Ovary (tissue), 9 donors: ENCODE measurements around the gene KDM1A. TPM values are rescaled to one million over a fixed set of nuclear protein-coding genes. Genes with fewer than 3 reads are reported as not detected.

Experiments used
- DNase-seq, 5 donors: peaks; one replicate each; pipeline ENCODE4 v3.0.0-alpha.2; 2019 to 2020
- H3K27ac ChIP-seq, 2 donors: fragments of 200-600 bp; one replicate each; pipeline versions ENCODE4 v1.5.1 to v1.8.0; 2019 to 2022
- H3K27me3 ChIP-seq: fragments of 200-600 bp; one replicate; pipeline ENCODE4 v1.8.0; 2022
- H3K36me3 ChIP-seq: fragments of 200-600 bp; sonication (generic); one replicate; pipeline ENCODE4 v1.5.1; 2019
- H3K4me1 ChIP-seq: one replicate; pipeline ENCODE4 v1.8.1; 2013; ENCODE audit warnings: mild to moderate bottlenecking, moderate library complexity; ENCODE audit not compliant: insufficient read depth
- H3K4me3 ChIP-seq: fragments of 200-600 bp; sonication (generic); one replicate; pipeline ENCODE4 v1.5.1; 2017
- H3K9me3 ChIP-seq, 2 donors: fragments of 200-600 bp in 1 of 2; sonication (generic) in 1 of 2; one replicate each; pipeline versions ENCODE4 v1.5.1 to v1.8.1; 2013 to 2019; ENCODE audit warnings: mild to moderate bottlenecking in 1 of 2, moderate library complexity in 1 of 2
- CTCF ChIP-seq, 3 donors: fragments of 450-650 bp in 2 of 3; fragments of 200-600 bp in 1 of 3; IDR thresholded peaks; one replicate each; pipeline versions ENCODE4 v1.5.1 to v1.8.0; 2016 to 2022; ENCODE audit warnings: antibody characterized with exemption in 3 of 3, mild to moderate bottlenecking in 1 of 3
- EP300 ChIP-seq: sonication (generic); formaldehyde crosslinking; IDR thresholded peaks from one replicate; pipeline ENCODE4 v1.6.1; 2017; ENCODE audit warnings: antibody characterized with exemption
- POLR2A ChIP-seq: fragments of 450-650 bp; IDR thresholded peaks from one replicate; pipeline ENCODE4 v1.6.1; 2017; ENCODE audit warnings: antibody characterized with exemption, mild to moderate bottlenecking, moderate library complexity
- WGBS, 3 donors: extraction: QIAGEN DNeasy Blood & Tissue Kit in 1 of 3; methylation state at CpG; one replicate each; pipeline versions ENCODE4 v1.1.5 to v1.1.7; 2013 to 2017; 5-methylcytosine and 5-hydroxymethylcytosine counted together
- intact Hi-C, 4 donors: fragments of 100-400 bp; cut with DNase I; formaldehyde crosslinking; loops; one replicate each; pipeline versions ENCODE4 v1.11.0 to v1.15.1; 2022 to 2023
- polyA plus RNA-seq, 2 donors: library from polyadenylated mRNA; stranded (reverse); fragments of 200-250 nt in 1 of 2; fragments of 350-450 nt in 1 of 2; fragmentation: Illumina TruSeq in 1 of 2; extraction: RNeasy Lipid Tissue Mini Kit (QIAGEN cat#74804) in 1 of 2; gene quantifications; one replicate each; pipeline ENCODE4 v1.2.3, GENCODE V29; 2013 to 2014
- total RNA-seq, 7 donors: library from RNA; depleted of rRNA in 2 of 7; stranded (reverse); fragments of >200 nt in 2 of 7; fragmentation: NEBNext Ultra II Directional in 3 of 7; extraction: Animal tissue kit (Norgen Biotek cat#: 25700) in 3 of 7; gene quantifications; one replicate each; pipeline versions ENCODE4 v1.1.0 to v1.2.4, GENCODE V29; 2016 to 2023
- donor health status: DM: no; HTN: no; CAD: no; lungs with moderate emphysema.
- donor health status: DM: no; HTN: no; CAD: no.
- donor health status: Bipolar disorder and iron deficiency.
- donor health status: DM: yes; HTN: yes; CAD: no.
- donor health status: DM: no; HTN: no; CAD: no.
- donor health status: DM: yes; HTN: yes; CAD: no.

Gene KDM1A
- total and polyA plus RNA-seq, 9 donors: 45.7 to 76.1 (median 65.7) TPM

- intact Hi-C loops: no loop called here
- H3K36me3 ChIP-seq: no peaks in the 10 kb centered on the region
- H3K4me3 ChIP-seq: no peak overlapping the region
- no peaks in the 10 kb centered on the region for H3K27me3 ChIP-seq
- no peaks in the 10 kb centered on the region for H3K9me3 ChIP-seq
- H3K27ac ChIP-seq: no peak overlapping the region
- WGBS, 3 donors: 87 to 88% (median 88%) methylated on average over 2 of the region's 2 CpGs
- TF ChIP-seq EP300 (no peak), POLR2A (no peak)
- no peak for DNase-seq
- no peaks in the 10 kb centered on the region for H3K4me1 ChIP-seq
Measured at GRCh38 chr1:23062271-23062670, 43.0 kb downstream of the KDM1A start.

GRCh38 chr1:23065385-23065784 is 46.1 kb downstream of the KDM1A start:
- no peaks in the 10 kb centered on the region for H3K9me3 ChIP-seq
- H3K27ac ChIP-seq: no peak overlapping the region
- WGBS, 3 donors: 86 to 94% (median 87%) methylated on average over 2 of the region's 2 CpGs
- no peak for DNase-seq
- no peak overlapping the region for H3K4me3 ChIP-seq
- TF ChIP-seq POLR2A (no peak), EP300 (no peak), CTCF (IDR thresholded peaks at IDR 0.05) (no peak)
- no peaks in the 10 kb centered on the region for H3K4me1 ChIP-seq
- H3K36me3 ChIP-seq: no peaks in the 10 kb centered on the region
- intact Hi-C loops: no loop called here
- no peaks in the 10 kb centered on the region for H3K27me3 ChIP-seq

GRCh38 chr1:23066075-23066474 is 46.8 kb downstream of the KDM1A start:
- H3K9me3 ChIP-seq: no peaks in the 10 kb centered on the region
- intact Hi-C loops: no loop called here
- DNase-seq: no peak
- no peaks in the 10 kb centered on the region for H3K36me3 ChIP-seq
- no peak overlapping the region for H3K27ac ChIP-seq
- TF ChIP-seq CTCF (IDR thresholded peaks at IDR 0.05) (no peak), EP300 (no peak), POLR2A (no peak)
- H3K27me3 ChIP-seq: no peaks in the 10 kb centered on the region
- H3K4me3 ChIP-seq: no peak overlapping the region
- 86 to 87% (median 86%) methylated on average over 2 of the region's 2 CpGs for WGBS, 3 donors
- no peaks in the 10 kb centered on the region for H3K4me1 ChIP-seq

- H3K4me1 ChIP-seq: no peaks in the 10 kb centered on the region
- H3K27me3 ChIP-seq: no peaks in the 10 kb centered on the region
- H3K4me3 ChIP-seq: no peak overlapping the region
- no peak overlapping the region for H3K27ac ChIP-seq
- intact Hi-C loops: no loop called here
- WGBS, 3 donors: 78 to 94% (median 85%) methylated on average over 2 of the region's 2 CpGs
- DNase-seq: no peak
- TF ChIP-seq CTCF (IDR thresholded peaks at IDR 0.05) (no peak), POLR2A (no peak), EP300 (no peak)
- no peaks in the 10 kb centered on the region for H3K36me3 ChIP-seq
- no peaks in the 10 kb centered on the region for H3K9me3 ChIP-seq
Measured at GRCh38 chr1:23069149-23069548, 49.9 kb downstream of the KDM1A start.

GRCh38 chr1:23069675-23070074 is 50.4 kb downstream of the KDM1A start:
- H3K4me3 ChIP-seq: no peak overlapping the region
- 88 to 91% (median 89%) methylated on average over 4 of the region's 4 CpGs for WGBS, 3 donors
- H3K36me3 ChIP-seq: no peaks in the 10 kb centered on the region
- intact Hi-C loops: no loop called here
- H3K27ac ChIP-seq: no peak overlapping the region
- no peaks in the 10 kb centered on the region for H3K27me3 ChIP-seq
- no peak for TF ChIP-seq EP300
- no peak for TF ChIP-seq POLR2A
- no peak for TF ChIP-seq CTCF (IDR thresholded peaks at IDR 0.05)
- H3K4me1 ChIP-seq: no peaks in the 10 kb centered on the region
- no peaks in the 10 kb centered on the region for H3K9me3 ChIP-seq
- no peak for DNase-seq
